Measurements from ENCODE around the gene MCF2L2. TPM values are rescaled to one million over a fixed set of nuclear protein-coding genes. Genes with fewer than 3 reads are reported as not detected.

The MCF2L2 gene, protein sequence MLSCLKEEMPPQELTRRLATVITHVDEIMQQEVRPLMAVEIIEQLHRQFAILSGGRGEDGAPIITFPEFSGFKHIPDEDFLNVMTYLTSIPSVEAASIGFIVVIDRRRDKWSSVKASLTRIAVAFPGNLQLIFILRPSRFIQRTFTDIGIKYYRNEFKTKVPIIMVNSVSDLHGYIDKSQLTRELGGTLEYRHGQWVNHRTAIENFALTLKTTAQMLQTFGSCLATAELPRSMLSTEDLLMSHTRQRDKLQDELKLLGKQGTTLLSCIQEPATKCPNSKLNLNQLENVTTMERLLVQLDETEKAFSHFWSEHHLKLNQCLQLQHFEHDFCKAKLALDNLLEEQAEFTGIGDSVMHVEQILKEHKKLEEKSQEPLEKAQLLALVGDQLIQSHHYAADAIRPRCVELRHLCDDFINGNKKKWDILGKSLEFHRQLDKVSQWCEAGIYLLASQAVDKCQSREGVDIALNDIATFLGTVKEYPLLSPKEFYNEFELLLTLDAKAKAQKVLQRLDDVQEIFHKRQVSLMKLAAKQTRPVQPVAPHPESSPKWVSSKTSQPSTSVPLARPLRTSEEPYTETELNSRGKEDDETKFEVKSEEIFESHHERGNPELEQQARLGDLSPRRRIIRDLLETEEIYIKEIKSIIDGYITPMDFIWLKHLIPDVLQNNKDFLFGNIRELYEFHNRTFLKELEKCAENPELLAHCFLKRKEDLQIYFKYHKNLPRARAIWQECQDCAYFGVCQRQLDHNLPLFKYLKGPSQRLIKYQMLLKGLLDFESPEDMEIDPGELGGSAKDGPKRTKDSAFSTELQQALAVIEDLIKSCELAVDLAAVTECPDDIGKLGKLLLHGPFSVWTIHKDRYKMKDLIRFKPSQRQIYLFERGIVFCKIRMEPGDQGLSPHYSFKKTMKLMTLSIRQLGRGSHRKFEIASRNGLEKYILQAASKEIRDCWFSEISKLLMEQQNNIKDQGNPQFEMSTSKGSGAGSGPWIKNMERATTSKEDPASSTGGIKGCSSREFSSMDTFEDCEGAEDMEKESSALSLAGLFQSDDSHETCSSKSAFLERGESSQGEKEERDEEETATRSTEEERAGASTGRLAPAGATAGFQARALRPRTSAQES
- total RNA-seq (2011; cell fraction: chromatin; rRNA removed; ENCODE audit: low replicate concordance): 13.3 and 24.4 TPM in 2 replicates
- total RNA-seq (2011; cell fraction: nucleolus; rRNA removed): 6.2 and 7.6 TPM in 2 replicates
- total RNA-seq (2011; cell fraction: nucleoplasm; rRNA removed): 10.5 and 17.4 TPM in 2 replicates
- 3.0 and 3.3 TPM in 2 replicates for total RNA-seq (2014; rRNA removed)
- total RNA-seq (2014; rRNA removed; fragmentation: Illumina TruSeq; extraction: Trizol): 2.9 and 3.4 TPM in 2 replicates
- 3.0 TPM in 2 replicates for total RNA-seq (2015; rRNA removed; fragmentation: Illumina TruSeq; extraction: Trizol)
- total RNA-seq (2021): 2.1 and 3.2 TPM in 2 replicates
- polyA plus RNA-seq (2011; rRNA removed): 4.1 and 4.9 TPM in 2 replicates
- polyA plus RNA-seq (2011; cell fraction: cytosol; rRNA removed): 0.98 and 1.7 TPM in 2 replicates
- 10.3 and 11.7 TPM in 2 replicates for polyA plus RNA-seq (2011; cell fraction: nucleus; rRNA removed)
- polyA plus RNA-seq (2012): 1.8 and 5.4 TPM in 2 replicates
- polyA plus RNA-seq (2014; fragmentation: Illumina TruSeq; extraction: Trizol): 1.7 and 1.9 TPM in 2 replicates
- polyA plus RNA-seq (2014; fragmentation: Nextera tagmentation; extraction: Ambion mirVana): under 1 TPM; 0.56 to 0.96 TPM
- polyA plus RNA-seq (2014; rRNA removed): 3.9 and 4.2 TPM in 2 replicates
- 5.9 and 7.3 TPM in 2 replicates for polyA minus RNA-seq (2011; rRNA and poly(A)+ RNA removed)
- polyA minus RNA-seq (2011; cell fraction: cytosol; rRNA and poly(A)+ RNA removed): 3.1 and 5.7 TPM in 2 replicates
- polyA minus RNA-seq (2011; cell fraction: nucleus; rRNA and poly(A)+ RNA removed): 6.2 and 8.6 TPM in 2 replicates
- Bru-seq, nascent RNA: percentile 50 among the genes with signal in this experiment
- BruChase-seq, experiment 1, labeled RNA remaining after a 2-hour chase: percentile 57 among the genes with signal in this experiment
- percentile 54 among the genes with signal in this experiment for BruChase-seq, experiment 2, labeled RNA remaining after a 6-hour chase
- long read RNA-seq, experiment 1, partial matches to known transcripts: 3 of 7 reads
- long read RNA-seq, experiment 1, other reads (novel, unspliced or antisense): 4 of 7 reads
- long read RNA-seq, experiment 2, partial matches to known transcripts: 2 of 2 reads
- long read RNA-seq, experiment 2, other reads (novel, unspliced or antisense): 0 of 2 reads
- long read RNA-seq, experiment 3, partial matches to known transcripts: 0 of 1 reads
- long read RNA-seq, experiment 3, other reads (novel, unspliced or antisense): 0 of 1 reads

DNA sequence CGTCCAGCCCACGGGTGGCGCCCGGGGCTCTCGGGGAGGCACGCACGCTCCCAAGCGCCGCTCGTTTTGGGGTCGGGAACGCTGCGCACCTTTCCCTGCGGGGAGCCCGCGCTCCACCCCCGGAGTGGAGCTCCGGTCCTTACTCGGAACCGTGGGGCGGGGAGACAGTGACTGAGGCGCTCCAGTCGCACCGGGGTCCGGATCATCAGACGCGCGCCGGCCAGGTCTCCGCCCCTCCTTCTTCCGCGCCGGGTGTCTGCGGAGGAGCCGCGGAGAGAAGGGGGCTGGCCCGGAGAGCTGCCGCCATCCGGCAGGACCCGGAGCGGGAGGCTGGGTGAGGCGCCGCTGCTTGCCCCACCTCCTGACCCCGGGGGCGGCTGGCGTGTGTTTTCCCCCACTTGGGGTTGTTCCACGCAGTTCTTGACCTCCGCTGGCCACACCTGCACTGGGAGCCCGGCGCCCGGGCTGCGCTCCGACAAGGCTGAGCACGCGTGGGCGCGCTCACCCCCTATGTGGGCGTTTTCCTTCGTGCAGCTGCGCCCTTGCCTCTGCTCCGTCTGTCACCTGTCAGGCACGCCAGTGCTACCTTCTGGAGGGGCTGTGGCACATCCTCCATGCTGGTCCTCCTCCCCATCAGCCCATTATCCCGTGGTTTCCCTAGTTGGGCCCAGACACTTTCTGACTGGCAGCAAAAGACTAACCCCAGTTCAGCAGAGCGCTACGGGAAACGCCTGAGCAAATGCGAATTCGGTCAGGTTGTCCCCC lies at the start of gene MCF2L2:
Gene MCF2L2 (minus strand): TSS at position 173 of the 765 bp plus-strand sequence. CDS start 642 bp downstream, outside the sequence.
- Histone ChIP-seq H3K9me3 (replicated peaks; ENCODE audit: control insufficient read depth, insufficient read depth, low read depth, low read length) (no peaks in the 10 kb centered on the region), H3K4me2 (ENCODE audit: insufficient read depth, low read length) (peak within 1 kb of the TSS; percentile 83), H3K79me2 (ENCODE audit: control insufficient read depth, insufficient read depth, low read length) (peaks cover 2% of the 10 kb centered on the region; the same call in 2 of the 3 replicates), H3K9ac (ENCODE audit: insufficient read depth in 1 of 2, low read depth in 2 of 2, low read length in 2 of 2) (peak within 1 kb of the TSS; percentile 67 to 93; a peak in 3 of 4 replicates), H3K4me1 (replicated peaks in 1 of 2; ENCODE audit: control insufficient read depth in 2 of 2, insufficient read depth in 2 of 2, low read length in 2 of 2) (peaks cover 12 to 25% of the 10 kb centered on the region in 2 experiments; a peak in 4 of 5 replicates), H3K9me1 (ENCODE audit: control insufficient read depth, insufficient read depth, low read length) (no peaks in the 10 kb centered on the region), H3K4me3 (peak within 1 kb of the TSS; percentile 88), H3K36me3 (ENCODE audit: control insufficient read depth, insufficient read depth, low read length) (no peaks in the 10 kb centered on the region), H2AFZ (ENCODE audit: low read depth, low read length) (peak within 1 kb of the TSS; percentile 94), H3K27me3 (ENCODE audit: control insufficient read depth in 2 of 2, insufficient read depth in 2 of 2, low read length in 2 of 2) (no peaks in the 10 kb centered on the region), H3K27ac (ENCODE audit: extremely low read depth, low read depth, low read length) (peak within 1 kb of the TSS; percentile 34; the same call in 1 of the 3 replicates), H4K20me1 (replicated peaks; ENCODE audit: control insufficient read depth, insufficient read depth, low read length) (no peaks in the 10 kb centered on the region)
- no peak for FAIRE-seq
- peak; percentile 82 to 90 (median 86) for DNase-seq (ENCODE audit: extremely low read depth in 1 of 4, low spot score in 3 of 4)
- peak; percentile 96 for ATAC-seq
- in situ Hi-C loops (cut with MboI): no loop called here
- intact Hi-C loops (cut with micrococcal nuclease): no loop called here
- ChIA-PET POLR2A (interaction anchor here (0.7 to 4.8 kb wide), 4 partner anchors 15 to 447 kb away, joined by 3 to 32 read pairs (median 4); no protein-coding TSS in a partner anchor), CTCF (ENCODE audit: low intra/inter-chr PET ratio) (no interaction called here)
- BruUV-seq (replicated peaks): TSS peak; percentile 84
- 7% methylated on average over 58 of the region's 68 CpGs for WGBS (ENCODE audit: insufficient coverage, low coverage, missing lambda C conversion rate)
- peak; percentile 52; the same call in 1 of the 2 replicates for TF ChIP-seq SIN3B (IDR thresholded peaks at IDR 0.05; ENCODE audit: low read depth)
- TF ChIP-seq KLF6 (CRISPR knock-in tag; IDR thresholded peaks at IDR 0.05; ENCODE audit: borderline replicate concordance): no peak
- TF ChIP-seq ZNF253 (CRISPR knock-in tag; conservative IDR thresholded peaks at IDR 0.05): no peak
- TF ChIP-seq, protein P1, sequence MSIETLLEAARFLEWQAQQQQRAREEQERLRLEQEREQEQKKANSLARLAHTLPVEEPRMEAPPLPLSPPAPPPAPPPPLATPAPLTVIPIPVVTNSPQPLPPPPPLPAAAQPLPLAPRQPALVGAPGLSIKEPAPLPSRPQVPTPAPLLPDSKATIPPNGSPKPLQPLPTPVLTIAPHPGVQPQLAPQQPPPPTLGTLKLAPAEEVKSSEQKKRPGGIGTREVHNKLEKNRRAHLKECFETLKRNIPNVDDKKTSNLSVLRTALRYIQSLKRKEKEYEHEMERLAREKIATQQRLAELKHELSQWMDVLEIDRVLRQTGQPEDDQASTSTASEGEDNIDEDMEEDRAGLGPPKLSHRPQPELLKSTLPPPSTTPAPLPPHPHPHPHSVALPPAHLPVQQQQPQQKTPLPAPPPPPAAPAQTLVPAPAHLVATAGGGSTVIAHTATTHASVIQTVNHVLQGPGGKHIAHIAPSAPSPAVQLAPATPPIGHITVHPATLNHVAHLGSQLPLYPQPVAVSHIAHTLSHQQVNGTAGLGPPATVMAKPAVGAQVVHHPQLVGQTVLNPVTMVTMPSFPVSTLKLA (conservative IDR thresholded peaks at IDR 0.05): peak in 1 of 2 experiments; percentile 77; a peak in 2 of 4 replicates
- TF ChIP-seq, protein P2, sequence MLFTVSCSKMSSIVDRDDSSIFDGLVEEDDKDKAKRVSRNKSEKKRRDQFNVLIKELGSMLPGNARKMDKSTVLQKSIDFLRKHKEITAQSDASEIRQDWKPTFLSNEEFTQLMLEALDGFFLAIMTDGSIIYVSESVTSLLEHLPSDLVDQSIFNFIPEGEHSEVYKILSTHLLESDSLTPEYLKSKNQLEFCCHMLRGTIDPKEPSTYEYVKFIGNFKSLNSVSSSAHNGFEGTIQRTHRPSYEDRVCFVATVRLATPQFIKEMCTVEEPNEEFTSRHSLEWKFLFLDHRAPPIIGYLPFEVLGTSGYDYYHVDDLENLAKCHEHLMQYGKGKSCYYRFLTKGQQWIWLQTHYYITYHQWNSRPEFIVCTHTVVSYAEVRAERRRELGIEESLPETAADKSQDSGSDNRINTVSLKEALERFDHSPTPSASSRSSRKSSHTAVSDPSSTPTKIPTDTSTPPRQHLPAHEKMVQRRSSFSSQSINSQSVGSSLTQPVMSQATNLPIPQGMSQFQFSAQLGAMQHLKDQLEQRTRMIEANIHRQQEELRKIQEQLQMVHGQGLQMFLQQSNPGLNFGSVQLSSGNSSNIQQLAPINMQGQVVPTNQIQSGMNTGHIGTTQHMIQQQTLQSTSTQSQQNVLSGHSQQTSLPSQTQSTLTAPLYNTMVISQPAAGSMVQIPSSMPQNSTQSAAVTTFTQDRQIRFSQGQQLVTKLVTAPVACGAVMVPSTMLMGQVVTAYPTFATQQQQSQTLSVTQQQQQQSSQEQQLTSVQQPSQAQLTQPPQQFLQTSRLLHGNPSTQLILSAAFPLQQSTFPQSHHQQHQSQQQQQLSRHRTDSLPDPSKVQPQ (CRISPR knock-in tag; IDR thresholded peaks at IDR 0.05; ENCODE audit: borderline replicate concordance): no peak
